HCT116 (cell line): Measurements from ENCODE around the gene FMN1. TPM values are rescaled to one million over a fixed set of nuclear protein-coding genes. Genes with fewer than 3 reads are reported as not detected.

Source experiments
- ATAC-seq: fragments of 200-7000 bp; cut with Tn5 transposase; 2 replicates; pipeline ENCODE4 v1.9.1; 2020; ENCODE audit warnings: mild to moderate bottlenecking, moderate library complexity
- BruUV-seq: library from RNA; stranded (reverse); fragments of 400-500 nt; replicated peaks from 2 replicates; lab custom pipeline; 2021; lab: Mats Ljungman, UMichigan
- CTCF ChIA-PET: fragments of 300-600 bp; sonication (Branson Sonifier 250); formaldehyde crosslinking; loops from one replicate; lab custom pipeline; 2021; ENCODE audit warnings: antibody characterized with exemption; lab: Charles Lee
- POLR2A ChIA-PET: fragments of 300-600, 350-600 bp; sonication (Branson Sonifier 250); formaldehyde crosslinking; loops from one replicate; lab custom pipeline; 2021; ENCODE audit warnings: antibody characterized with exemption; lab: Charles Lee
- RAD21 ChIA-PET, 2 experiments: fragments of 300-600 bp; sonication (Branson Sonifier 250); formaldehyde crosslinking; loops; one replicate each; lab custom pipeline; 2023; ENCODE audit warnings: low total read pairs in 2 of 2; ENCODE audit not compliant: uncharacterized antibody in 2 of 2, unreplicated experiment in 2 of 2, low non-redundant PET in 1 of 2; lab: Charles Lee
- DNase-seq: peaks from one replicate; pipeline ENCODE4 v3.0.0-alpha.2; 2010; ENCODE audit warnings: low read depth, low spot score
- H2AFZ ChIP-seq: fragments of 200-600 bp; shearing (Covaris generic), sonication (generic); 2 replicates; pipeline ENCODE4 v1.6.1; 2017; ENCODE audit warnings: low read depth, mixed run types, mixed read lengths, antibody characterized with exemption, low read length; ENCODE audit not compliant: poor library complexity, severe bottlenecking
- H3K27ac ChIP-seq: 2 replicates; pipeline ENCODE4 v1.5.1; 2012; ENCODE audit warnings: low read depth, low read length
- H3K27me3 ChIP-seq: fragments of 200-600 bp; sonication (generic); 2 replicates; pipeline ENCODE4 v1.6.1; 2016; ENCODE audit warnings: mixed run types, low read length, mixed read lengths; ENCODE audit not compliant: insufficient read depth
- H3K36me3 ChIP-seq, 2 experiments: fragments of 200-500 bp in 1 of 2; fragments of 200-600 bp in 1 of 2; sonication (Bioruptor generic) in 1 of 2; sonication (generic) in 1 of 2; 2 replicates each; pipeline versions ENCODE4 v1.5.1 to v1.6.1; 2014 to 2016; ENCODE audit warnings: low read length in 2 of 2, inconsistent platforms in 1 of 2, mixed read lengths in 1 of 2, mixed run types in 1 of 2; ENCODE audit not compliant: insufficient read depth in 2 of 2, control insufficient read depth in 1 of 2
- H3K4me1 ChIP-seq, 2 experiments: fragments of 200-600 bp in 1 of 2; sonication (generic) in 1 of 2; 2 replicates each; pipeline versions ENCODE4 v1.5.1 to v1.6.1; 2012 to 2017; ENCODE audit warnings: low read length in 2 of 2, inconsistent platforms in 1 of 2, mild to moderate bottlenecking in 1 of 2, mixed read lengths in 1 of 2, mixed run types in 1 of 2, moderate library complexity in 1 of 2; ENCODE audit not compliant: insufficient read depth in 2 of 2, control insufficient read depth in 1 of 2
- H3K4me2 ChIP-seq: fragments of 200-600 bp; sonication (generic); 2 replicates; pipeline ENCODE4 v1.6.1; 2017; ENCODE audit warnings: mixed run types, low read length, mixed read lengths
- H3K4me3 ChIP-seq, 2 experiments: fragments of 200-600 bp in 1 of 2; sonication (generic) in 1 of 2; replicated peaks in 1 of 2; 2 replicates each; pipeline ENCODE4 v1.5.1; 2011 to 2016; ENCODE audit warnings: low read length in 2 of 2, control low read depth in 1 of 2, low read depth in 1 of 2, mild to moderate bottlenecking in 1 of 2, mixed read lengths in 1 of 2, mixed run types in 1 of 2
- H3K79me2 ChIP-seq: fragments of 200-600 bp; sonication (generic); 2 replicates; pipeline ENCODE4 v1.6.1; 2017; ENCODE audit warnings: mild to moderate bottlenecking, mixed run types, low read length, moderate library complexity, mixed read lengths; ENCODE audit not compliant: insufficient read depth
- H3K9ac ChIP-seq: fragments of 200-600 bp; sonication (generic); 2 replicates; pipeline ENCODE4 v1.6.1; 2016; ENCODE audit warnings: low read length, mixed read lengths
- H3K9me2 ChIP-seq: fragments of 200-600 bp; sonication (generic), shearing (Covaris generic); 2 replicates; pipeline ENCODE4 v1.6.1; 2017; ENCODE audit warnings: mixed run types, mild to moderate bottlenecking, moderate library complexity; ENCODE audit not compliant: insufficient read depth
- H3K9me3 ChIP-seq, 2 experiments: fragments of 200-500 bp in 1 of 2; fragments of 200-600 bp in 1 of 2; sonication (Bioruptor generic) in 1 of 2; sonication (generic) in 1 of 2; 2 replicates each; pipeline ENCODE4 v1.6.1; 2014 to 2017; ENCODE audit warnings: low read length in 2 of 2, mixed read lengths in 2 of 2, inconsistent platforms in 1 of 2, low read depth in 1 of 2, mild to moderate bottlenecking in 1 of 2, mixed run types in 1 of 2, moderate library complexity in 1 of 2; ENCODE audit not compliant: control insufficient read depth in 1 of 2, insufficient read depth in 1 of 2
- H4K20me1 ChIP-seq: fragments of 200-600 bp; sonication (generic), shearing (Covaris generic); 2 replicates; pipeline ENCODE4 v1.6.1; 2017; ENCODE audit warnings: mixed run types, mild to moderate bottlenecking, moderate library complexity; ENCODE audit not compliant: insufficient read depth
- CBX3 ChIP-seq: IDR thresholded peaks from 2 replicates; pipeline ENCODE4 v1.6.1; 2012; ENCODE audit warnings: low read depth
- CTCF ChIP-seq, 3 experiments: fragments of 200-600 bp in 1 of 3; sonication (generic) in 1 of 3; IDR thresholded peaks in 2 of 3; conservative IDR thresholded peaks in 1 of 3; 2 replicates each; pipeline ENCODE4 v1.5.1; 2012 to 2017; ENCODE audit warnings: low read depth in 2 of 3, low read length in 2 of 3, antibody characterized with exemption in 1 of 3, borderline replicate concordance in 1 of 3, control low read depth in 1 of 3, mild to moderate bottlenecking in 1 of 3, mixed read lengths in 1 of 3, mixed run types in 1 of 3, moderate library complexity in 1 of 3; ENCODE audit not compliant: insufficient read depth in 1 of 3
- EZH2 ChIP-seq: fragments of 200-600 bp; sonication (generic); IDR thresholded peaks from 2 replicates; pipeline ENCODE4 v1.6.1; 2017; ENCODE audit warnings: antibody characterized with exemption, mixed run types
- EZH2phosphoT487 ChIP-seq: fragments of 200-600 bp; IDR thresholded peaks from 2 replicates; pipeline ENCODE4 v1.6.1; 2018; ENCODE audit warnings: antibody characterized with exemption, borderline replicate concordance
- JUND ChIP-seq: IDR thresholded peaks from 2 replicates; pipeline ENCODE4 v1.6.1; 2012
- POLR2A ChIP-seq: IDR thresholded peaks from 2 replicates; pipeline ENCODE4 v1.7.0; 2011; ENCODE audit warnings: borderline replicate concordance; ENCODE audit not compliant: insufficient read depth, insufficient read length; ENCODE audit errors: extremely low read depth
- POLR2AphosphoS5 ChIP-seq: IDR thresholded peaks from 2 replicates; pipeline ENCODE4 v1.6.1; 2011; ENCODE audit warnings: mild to moderate bottlenecking, low read depth, low read length, moderate library complexity
- RAD21 ChIP-seq: IDR thresholded peaks from 2 replicates; pipeline ENCODE4 v1.6.1; 2012; ENCODE audit warnings: low read depth, mild to moderate bottlenecking
- SIN3A ChIP-seq: IDR thresholded peaks from 2 replicates; pipeline ENCODE4 v1.6.1; 2012; ENCODE audit warnings: low read depth
- SP1 ChIP-seq: IDR thresholded peaks from 2 replicates; pipeline ENCODE4 v1.6.1; 2012; ENCODE audit warnings: low read depth
- SRF ChIP-seq: IDR thresholded peaks from 2 replicates; pipeline ENCODE4 v1.6.1; 2012; ENCODE audit warnings: low read depth
- TCF7L2 ChIP-seq: IDR thresholded peaks from 2 replicates; pipeline ENCODE4 v1.7.0; 2011; ENCODE audit warnings: borderline replicate concordance, inconsistent platforms; ENCODE audit not compliant: insufficient read depth, insufficient read length; ENCODE audit errors: extremely low read depth
- YY1 ChIP-seq: IDR thresholded peaks from 2 replicates; pipeline ENCODE4 v1.6.1; 2011; ENCODE audit warnings: low read length, low read depth, moderate library complexity, mild to moderate bottlenecking; ENCODE audit not compliant: insufficient replicate concordance; ENCODE audit errors: extremely low read depth
- ZBTB33 ChIP-seq: IDR thresholded peaks from 2 replicates; pipeline ENCODE4 v1.6.1; 2011; ENCODE audit warnings: mild to moderate bottlenecking, low read length, moderate library complexity; ENCODE audit not compliant: insufficient replicate concordance; ENCODE audit errors: extremely low read depth
- intact Hi-C: fragments of 100-400 bp; cut with micrococcal nuclease; formaldehyde crosslinking; loops from 2 replicates; pipeline ENCODE4 v1.10.0; 2022
- total RNA-seq: library from RNA; stranded (reverse); gene quantifications from one replicate; pipeline ENCODE4 v1.2.1, GENCODE V29; 2021; ENCODE audit not compliant: unreplicated experiment
- TF ChIP-seq, protein P1 (sequence below): IDR thresholded peaks from 2 replicates; pipeline ENCODE4 v1.6.1; 2012
- TF ChIP-seq, protein P2 (sequence below): IDR thresholded peaks from 2 replicates; pipeline ENCODE4 v1.6.1; 2012

The FMN1 gene
- total RNA-seq, 1 experiment from 2014 or later, result 0.39 TPM

GRCh38 chr15:33204087-33204486 is 9.6 kb upstream of the FMN1 start:
- intact Hi-C loops, result no loop called here
- BruUV-seq, result no TSS peak
- H3K27me3 ChIP-seq, result peaks cover 9% of the 10 kb centered on the region; the same call in 1 of the 2 replicates
- ChIA-PET CTCF (no interaction called here), POLR2A (no interaction called here)
- ATAC-seq, result no peak
- peaks cover 20 to 40% of the 10 kb centered on the region in 2 experiments for H3K4me1 ChIP-seq
- no peak overlapping the region for H3K9ac ChIP-seq
- H4K20me1 ChIP-seq, result no peaks in the 10 kb centered on the region
- H2AFZ ChIP-seq, result no peak overlapping the region
- TF ChIP-seq EZH2 (no peak), POLR2AphosphoS5 (no peak), JUND (no peak), CBX3 (no peak), SIN3A (no peak), EZH2phosphoT487 (no peak), POLR2A (no peak), ZBTB33 (no peak), TCF7L2 (no peak), CTCF (IDR thresholded peaks at IDR 0.05 in 2 of 3, conservative IDR thresholded peaks at IDR 0.05 in 1 of 3; ENCODE audit: borderline replicate concordance in 1 of 3, insufficient read depth in 1 of 3, low read depth in 2 of 3, low read length in 2 of 3) (no peak), RAD21 (no peak), SP1 (no peak), SRF (no peak), YY1 (no peak)
- TF ChIP-seq, protein P1, sequence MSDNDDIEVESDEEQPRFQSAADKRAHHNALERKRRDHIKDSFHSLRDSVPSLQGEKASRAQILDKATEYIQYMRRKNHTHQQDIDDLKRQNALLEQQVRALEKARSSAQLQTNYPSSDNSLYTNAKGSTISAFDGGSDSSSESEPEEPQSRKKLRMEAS, result no peak
- TF ChIP-seq, protein P2, sequence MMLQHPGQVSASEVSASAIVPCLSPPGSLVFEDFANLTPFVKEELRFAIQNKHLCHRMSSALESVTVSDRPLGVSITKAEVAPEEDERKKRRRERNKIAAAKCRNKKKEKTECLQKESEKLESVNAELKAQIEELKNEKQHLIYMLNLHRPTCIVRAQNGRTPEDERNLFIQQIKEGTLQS, result no peak
- TF ChIP-seq, all 23 proteins: peak for 0
- no peak for DNase-seq
- no peaks in the 10 kb centered on the region for H3K9me3 ChIP-seq
- no peak overlapping the region for H3K27ac ChIP-seq
- no peak overlapping the region for H3K4me2 ChIP-seq
- H3K79me2 ChIP-seq, result no peaks in the 10 kb centered on the region
- H3K9me2 ChIP-seq, result no peaks in the 10 kb centered on the region
- no peaks in the 10 kb centered on the region for H3K36me3 ChIP-seq
- RAD21 ChIA-PET, result no interaction called here
- H3K4me3 ChIP-seq, result no peak overlapping the region
